Sigmoid colon (tissue), 4 donors: Measurements from ENCODE around the gene ABCA13.

Source experiments
- EP300 ChIP-seq, 4 donors: sonication (generic); formaldehyde crosslinking; IDR thresholded peaks; one replicate each; pipeline ENCODE4 v1.6.1; 2017; ENCODE audit warnings: antibody characterized with exemption in 4 of 4
- POLR2A ChIP-seq, 2 donors: fragments of 450-650 bp; IDR thresholded peaks; one replicate each; pipeline ENCODE4 v1.6.1; 2016; ENCODE audit warnings: antibody characterized with exemption in 2 of 2, mild to moderate bottlenecking in 2 of 2, moderate library complexity in 2 of 2
- POLR2AphosphoS5 ChIP-seq, 4 donors: sonication (generic); formaldehyde crosslinking; IDR thresholded peaks; one replicate each; pipeline ENCODE4 v1.6.1; 2017; ENCODE audit warnings: antibody characterized with exemption in 4 of 4
- TF ChIP-seq, protein P1 (sequence below), 4 experiments: fragments of 450-650 bp in 3 of 4; fragments of 200-600 bp in 1 of 4; IDR thresholded peaks; one replicate each; pipeline ENCODE4 v1.5.1; 2016 to 2019; ENCODE audit warnings: antibody characterized with exemption in 4 of 4, mild to moderate bottlenecking in 3 of 4, moderate library complexity in 2 of 4

GRCh38 chr7:48350515-48350914 is 179.3 kb downstream of the ABCA13 start:
- TF ChIP-seq POLR2AphosphoS5 (IDR thresholded peaks at IDR 0.05) (no peak), POLR2A (IDR thresholded peaks at IDR 0.05) (no peak), EP300 (IDR thresholded peaks at IDR 0.05) (no peak)
- TF ChIP-seq, protein P1, sequence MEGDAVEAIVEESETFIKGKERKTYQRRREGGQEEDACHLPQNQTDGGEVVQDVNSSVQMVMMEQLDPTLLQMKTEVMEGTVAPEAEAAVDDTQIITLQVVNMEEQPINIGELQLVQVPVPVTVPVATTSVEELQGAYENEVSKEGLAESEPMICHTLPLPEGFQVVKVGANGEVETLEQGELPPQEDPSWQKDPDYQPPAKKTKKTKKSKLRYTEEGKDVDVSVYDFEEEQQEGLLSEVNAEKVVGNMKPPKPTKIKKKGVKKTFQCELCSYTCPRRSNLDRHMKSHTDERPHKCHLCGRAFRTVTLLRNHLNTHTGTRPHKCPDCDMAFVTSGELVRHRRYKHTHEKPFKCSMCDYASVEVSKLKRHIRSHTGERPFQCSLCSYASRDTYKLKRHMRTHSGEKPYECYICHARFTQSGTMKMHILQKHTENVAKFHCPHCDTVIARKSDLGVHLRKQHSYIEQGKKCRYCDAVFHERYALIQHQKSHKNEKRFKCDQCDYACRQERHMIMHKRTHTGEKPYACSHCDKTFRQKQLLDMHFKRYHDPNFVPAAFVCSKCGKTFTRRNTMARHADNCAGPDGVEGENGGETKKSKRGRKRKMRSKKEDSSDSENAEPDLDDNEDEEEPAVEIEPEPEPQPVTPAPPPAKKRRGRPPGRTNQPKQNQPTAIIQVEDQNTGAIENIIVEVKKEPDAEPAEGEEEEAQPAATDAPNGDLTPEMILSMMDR (IDR thresholded peaks at IDR 0.05): no peak
